GM19043 (cell line): Measurements from ENCODE around the gene ALKBH5.
"Not testable (repeated sequence)": the region's sequence is repeated elsewhere in the genome, so short reads cannot be mapped to it uniquely, and the experiment has no call there.

Experiments used
- ATAC-seq: cut with Tn5 transposase; IDR thresholded peaks from one replicate; pipeline ENCODE4 v1.9.1; 2021; ENCODE audit warnings: low read depth; ENCODE audit not compliant: unreplicated experiment

Gene ALKBH5

DNA sequence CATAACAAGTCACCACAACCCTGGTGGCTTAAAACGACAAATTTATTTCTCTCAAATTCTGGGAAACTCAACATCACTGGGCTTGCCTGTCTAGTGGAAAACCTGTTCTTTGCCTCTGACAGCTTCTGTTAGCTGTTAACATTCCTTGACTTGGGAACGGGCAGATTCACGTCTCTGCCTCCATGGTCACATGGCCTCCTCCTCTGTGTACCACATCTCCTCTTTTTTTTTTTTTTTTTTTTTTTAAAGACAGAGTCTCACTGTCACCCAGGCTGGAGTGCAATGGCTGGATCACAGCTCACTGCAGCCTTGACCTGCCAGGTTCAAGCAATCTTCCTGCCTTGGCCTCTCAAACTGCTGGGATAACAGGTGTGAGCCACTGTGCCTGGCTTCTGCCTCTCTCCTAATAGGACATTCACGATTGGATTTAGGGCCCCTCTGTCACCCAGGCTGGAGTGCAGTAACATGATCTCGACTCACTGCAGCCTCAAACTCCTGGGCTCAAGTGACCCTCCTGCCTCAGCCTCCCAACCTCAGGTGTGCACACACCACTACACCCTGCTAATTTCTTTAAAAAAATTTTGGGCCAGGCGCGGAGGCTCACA is 30.1 kb downstream of the ALKBH5 start:
- no peak for ATAC-seq

DNA sequence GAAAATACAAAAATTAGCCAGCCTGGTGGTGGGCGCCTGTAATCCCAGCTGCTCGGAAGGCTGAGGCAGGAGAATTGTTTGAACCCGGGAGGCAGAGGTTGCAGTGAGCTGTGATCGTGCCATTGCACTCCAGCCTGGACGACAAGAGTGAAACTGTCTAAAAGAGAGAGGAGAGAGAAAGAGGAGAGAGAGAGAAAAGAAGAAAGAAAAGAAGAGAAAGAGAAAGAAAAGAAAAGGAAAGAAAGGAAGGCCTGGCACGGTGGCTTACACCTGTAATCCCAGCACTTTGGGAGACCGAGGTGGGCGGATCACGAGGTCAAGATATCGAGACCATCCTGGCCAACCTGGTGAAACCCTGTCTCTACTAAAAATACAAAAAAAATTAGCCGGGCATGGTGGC is 33.3 kb downstream of the ALKBH5 start:
- not testable (repeated sequence) for ATAC-seq

DNA sequence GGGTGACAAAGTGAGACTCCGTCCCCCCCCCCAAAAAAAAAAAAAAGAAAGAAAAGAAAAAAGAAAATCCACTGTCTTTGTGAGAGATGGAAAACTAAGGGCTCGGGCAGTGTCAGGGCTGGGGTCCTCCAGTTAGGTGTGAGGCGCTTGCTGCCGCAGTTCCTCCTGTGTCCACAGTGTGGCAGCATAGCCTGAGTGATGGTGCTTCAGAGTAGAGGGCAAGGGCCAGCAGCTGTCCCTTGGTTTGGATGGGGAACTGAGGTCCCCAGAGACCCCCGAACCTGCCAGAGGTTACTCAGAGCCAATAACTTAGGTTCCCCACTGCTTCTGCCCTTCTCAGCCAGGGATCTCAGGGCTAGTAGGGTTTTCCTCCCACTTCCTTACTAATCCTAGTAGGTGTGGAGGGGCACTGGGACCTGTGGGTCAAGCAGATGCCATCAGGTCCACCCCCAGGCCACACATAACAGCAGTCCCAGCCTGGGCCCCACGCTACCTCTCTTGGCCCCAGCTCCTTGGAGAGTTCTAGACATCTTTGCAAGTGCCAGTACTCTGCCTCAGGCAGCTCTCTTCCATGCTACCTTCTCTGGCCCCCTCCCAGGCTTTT is 33.9 kb downstream of the ALKBH5 start:
- ATAC-seq = no peak

DNA sequence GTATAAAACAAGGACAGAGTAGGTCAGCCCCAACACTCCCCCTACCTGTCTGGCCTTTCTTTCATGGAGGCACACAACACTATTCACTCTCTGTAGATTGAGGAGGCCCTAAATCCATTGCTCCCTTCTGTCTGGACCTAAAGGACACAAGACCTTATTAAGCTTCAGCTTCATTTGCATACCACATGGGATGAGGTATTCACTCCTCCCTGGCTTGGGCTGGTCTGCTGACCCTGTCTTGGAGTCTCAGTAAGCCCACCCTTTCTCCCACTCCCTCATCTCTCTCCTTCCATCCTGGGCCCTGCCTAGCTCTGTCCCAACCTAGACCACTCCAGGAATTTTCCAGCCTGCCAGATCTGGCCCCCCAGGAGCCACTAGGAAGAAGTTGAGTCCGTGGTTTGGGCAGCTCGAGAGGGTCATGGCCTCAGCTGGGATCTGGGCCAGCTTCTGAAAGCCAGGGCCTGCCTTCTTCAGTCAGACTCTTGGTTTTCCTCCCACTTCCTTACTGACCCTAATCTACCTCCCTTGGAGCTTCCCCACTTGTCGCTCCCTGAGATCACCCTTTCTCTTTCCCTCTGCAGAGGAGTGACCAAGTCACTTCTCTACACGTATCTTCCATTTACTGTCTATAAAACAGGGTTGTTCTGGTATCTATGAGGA is 35.3 kb downstream of the ALKBH5 start:
- ATAC-seq = no peak

DNA sequence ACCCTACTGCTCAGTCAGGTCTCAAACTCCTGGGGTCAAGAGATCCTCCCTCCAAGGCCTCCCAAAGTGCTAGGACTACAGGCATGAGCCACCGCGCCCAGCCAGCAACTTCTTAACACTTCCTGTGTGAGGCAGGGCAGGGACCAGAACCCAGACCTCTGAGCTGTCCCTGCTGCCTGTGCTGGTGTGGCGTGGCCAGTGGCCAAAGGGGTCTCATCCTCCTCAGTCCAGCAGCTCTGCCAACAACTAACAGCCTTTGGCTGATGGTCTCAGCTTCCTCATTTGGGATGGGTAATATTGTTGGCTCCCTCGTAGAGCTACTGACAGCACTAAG is 40.4 kb downstream of the ALKBH5 start:
- ATAC-seq = no peak

DNA sequence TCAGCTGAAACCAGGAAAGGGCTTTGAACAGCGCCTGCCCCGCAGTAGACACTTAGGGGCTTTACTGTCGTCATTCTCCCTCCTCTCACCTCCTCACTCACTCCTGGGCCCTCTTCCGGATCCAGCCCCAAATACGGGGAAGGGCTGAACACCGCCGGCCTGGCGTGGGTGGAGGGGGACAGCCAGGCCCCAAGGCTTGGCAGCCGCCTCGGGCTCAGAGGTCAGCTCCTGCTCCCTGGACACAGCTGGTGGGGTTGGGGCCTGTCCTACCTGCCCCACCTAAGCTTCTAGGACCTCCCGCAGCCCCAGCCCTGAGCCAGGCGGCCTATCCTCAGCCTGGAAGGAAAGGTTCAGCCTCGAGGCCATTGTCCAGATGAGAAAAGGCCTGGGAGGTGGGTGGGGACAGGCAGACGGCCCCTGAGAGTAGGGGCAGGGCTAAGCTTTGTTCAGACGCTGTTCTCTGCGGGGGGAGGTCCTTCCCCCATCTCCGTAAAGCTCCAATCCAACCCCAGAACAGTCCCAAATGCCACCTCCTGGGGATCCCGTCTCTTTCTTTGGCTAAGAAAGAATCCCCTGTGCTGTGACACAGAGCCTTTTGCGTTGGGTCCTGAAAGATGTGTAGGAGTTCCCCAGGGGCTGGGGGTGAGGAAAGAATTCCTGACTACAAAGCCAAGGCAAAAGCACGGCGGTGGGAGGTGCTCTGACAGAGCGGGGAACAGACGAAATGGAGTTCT is 40.9 kb downstream of the ALKBH5 start:
- no peak for ATAC-seq

DNA sequence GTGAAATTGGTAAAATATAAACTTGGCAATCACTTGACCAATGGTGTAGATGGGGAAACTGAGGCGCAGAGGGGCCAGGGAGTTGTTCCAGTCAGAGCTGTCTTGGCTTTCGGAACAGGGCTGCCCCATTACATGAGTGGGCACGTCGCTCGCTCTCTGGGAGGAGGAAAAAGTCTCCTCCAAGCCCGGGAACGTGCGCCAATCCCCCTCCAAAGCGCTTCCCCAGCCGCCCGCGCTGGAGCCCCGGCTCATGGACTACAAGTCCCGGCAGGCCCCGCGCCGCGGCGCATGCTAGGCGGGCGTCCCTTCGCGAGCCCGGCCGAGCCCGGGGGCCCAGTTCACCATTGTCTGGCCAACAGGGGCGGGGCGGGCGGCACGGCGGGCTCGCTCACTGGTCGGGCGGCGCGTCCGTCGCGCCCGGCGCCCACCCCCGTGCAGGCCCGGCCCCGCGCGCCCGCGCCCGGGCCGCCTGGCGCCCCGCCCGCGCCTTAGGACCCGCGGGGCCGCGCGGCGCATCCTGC is 41.6 kb downstream of the ALKBH5 start, which contains the start of gene LLGL1:
LLGL1 (plus strand) TSS at position 515 of the 521 bp plus-strand sequence. CDS start 48 bp downstream, outside the sequence.
- peak; percentile 76 for ATAC-seq

DNA sequence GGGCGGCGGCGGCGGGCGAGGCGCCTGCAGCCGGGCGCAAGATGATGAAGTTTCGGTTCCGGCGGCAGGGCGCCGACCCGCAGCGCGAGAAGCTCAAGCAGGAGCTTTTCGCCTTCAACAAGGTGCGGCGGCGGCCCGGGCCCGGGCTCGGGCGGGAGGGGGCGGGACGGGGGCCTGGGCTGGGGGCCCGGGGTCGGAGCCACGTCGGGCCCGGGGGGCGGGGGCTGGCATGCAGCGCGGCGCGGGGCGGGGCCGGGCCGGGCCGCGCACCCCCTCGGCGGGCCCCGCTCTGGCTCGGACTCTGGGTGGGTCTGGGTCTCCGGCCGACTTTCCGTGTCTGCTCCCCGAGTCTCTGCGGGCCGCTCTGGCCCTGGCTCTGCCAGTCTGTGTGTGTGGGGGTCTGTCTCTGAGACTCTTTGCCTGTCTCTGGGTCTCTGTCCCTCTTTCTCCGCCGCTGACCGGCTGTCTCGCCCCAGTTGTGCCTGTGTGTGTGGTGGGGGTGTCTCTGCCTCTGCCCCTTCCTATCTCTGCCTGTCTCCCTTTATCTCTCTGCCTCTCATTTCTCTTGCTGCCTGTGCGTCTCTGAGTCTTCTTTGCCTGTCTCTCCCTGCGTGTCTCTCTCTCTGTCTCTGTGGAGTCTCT is 42.1 kb downstream of the ALKBH5 start:
- ATAC-seq = peak; percentile 5

DNA sequence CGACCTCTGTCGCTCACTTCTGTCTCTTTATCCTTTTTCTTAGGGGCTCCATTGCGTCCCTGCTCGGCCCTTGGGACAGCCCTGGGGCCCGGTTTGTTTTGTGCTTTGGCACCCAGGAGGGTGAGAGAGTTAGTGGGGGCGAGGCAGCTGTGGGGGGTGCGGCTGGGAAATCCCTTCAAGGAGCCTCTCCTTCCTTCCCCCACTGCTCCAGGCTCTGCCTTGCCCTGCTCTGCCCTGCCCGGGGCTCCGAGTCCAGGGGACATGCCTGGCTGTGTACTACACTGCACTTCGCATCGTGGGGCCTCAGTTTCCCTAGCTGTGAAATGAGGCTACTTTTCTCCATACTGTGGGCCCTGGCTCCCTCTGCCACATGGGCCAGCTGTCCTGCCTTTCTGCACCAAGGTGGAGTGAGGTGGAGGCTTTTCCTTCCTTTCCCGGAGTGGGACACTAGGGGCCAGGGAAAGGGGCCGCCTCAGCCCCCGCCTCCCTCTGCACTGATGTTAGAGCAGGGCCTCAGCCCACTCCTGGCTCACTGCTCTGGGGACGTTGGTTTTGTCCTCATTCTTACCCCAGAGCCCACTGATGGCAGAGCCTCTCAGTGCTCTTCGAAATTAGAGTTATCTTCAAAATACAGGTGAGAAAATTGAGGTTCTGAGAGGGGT is 42.8 kb downstream of the ALKBH5 start:
- ATAC-seq = no peak

DNA sequence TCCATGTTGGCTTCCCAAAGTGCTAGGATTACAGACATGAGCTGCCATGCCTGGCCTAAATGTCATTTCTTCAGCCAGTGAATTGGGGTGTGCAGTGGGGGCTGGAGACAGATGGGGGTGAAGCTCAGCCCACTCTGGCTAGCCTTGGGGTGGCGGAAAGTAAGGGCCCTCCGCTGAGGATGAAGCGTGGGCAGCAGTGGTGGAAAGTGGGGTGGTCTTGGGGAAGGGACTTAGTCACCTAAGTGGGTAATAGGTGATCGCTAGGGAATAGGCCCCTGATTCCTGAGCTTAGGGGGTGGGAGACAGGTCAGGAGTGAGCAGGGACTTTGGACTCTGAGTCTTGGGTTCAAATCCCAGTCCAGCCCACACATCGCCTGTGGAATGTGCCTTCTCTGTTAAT is 44.0 kb downstream of the ALKBH5 start:
- no peak for ATAC-seq

DNA sequence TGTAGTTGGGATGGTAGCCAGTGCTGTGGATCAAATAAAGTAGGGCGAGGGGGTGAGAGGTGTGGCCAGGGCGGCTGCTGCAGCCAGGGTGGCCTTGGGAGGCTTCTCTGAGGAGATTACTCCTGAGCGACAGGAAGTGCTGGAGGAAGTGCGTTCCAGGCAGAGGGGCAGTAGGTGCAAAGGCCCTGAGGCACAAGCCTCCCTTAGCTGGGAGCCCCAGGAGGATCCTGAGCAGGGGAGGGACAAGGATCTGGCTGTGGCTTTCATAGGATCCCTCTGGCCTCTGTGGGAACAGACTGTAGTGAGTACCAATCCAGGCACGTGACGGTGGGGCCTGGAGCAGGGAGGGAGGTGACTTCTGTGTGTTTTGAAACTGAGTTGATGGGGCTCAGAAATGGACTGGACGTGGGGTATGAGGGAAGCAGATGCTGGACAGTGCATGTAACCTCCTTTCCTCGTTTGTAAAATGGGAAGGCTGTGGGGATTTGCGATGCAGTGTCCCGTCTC is 44.6 kb downstream of the ALKBH5 start:
- no peak for ATAC-seq

DNA sequence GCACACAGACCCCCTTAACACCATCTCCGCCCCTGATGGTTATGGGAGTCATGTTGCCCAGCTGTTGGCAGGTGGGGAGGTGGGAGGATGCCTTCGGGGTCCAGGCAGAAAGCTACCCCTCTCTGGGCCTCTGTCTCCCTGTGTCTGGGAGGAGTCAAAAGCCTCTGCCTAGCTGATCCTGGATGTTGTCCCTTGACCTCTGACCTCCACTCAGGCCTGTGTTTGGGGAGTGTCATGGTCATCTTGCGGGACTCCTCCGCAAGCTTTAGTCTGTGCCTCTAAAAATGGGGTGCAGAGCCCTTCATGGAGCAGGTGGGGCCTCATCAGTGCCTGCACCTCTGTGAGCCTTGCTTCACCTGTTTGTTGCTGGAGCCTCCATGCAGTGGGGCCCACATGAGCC is 45.6 kb downstream of the ALKBH5 start:
- ATAC-seq = no peak

DNA sequence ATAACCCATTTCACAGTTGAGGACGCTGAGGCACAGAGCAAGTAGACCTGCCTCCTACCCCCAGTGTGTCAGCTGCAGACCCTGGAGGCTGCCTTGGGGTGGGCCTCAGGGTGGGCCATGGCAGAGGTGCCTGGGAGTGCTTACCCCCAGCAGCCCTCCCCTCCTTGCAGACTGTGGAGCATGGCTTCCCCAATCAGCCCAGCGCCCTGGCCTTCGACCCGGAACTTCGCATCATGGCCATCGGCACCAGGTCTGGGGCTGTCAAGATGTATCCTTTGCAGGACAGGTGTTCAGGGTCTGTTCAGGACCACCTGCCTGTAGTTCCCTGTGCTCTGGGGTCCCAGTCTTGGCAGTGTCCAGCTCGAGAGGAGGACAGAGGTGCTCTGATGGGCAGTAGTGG is 46.1 kb downstream of the ALKBH5 start:
- no peak for ATAC-seq

DNA sequence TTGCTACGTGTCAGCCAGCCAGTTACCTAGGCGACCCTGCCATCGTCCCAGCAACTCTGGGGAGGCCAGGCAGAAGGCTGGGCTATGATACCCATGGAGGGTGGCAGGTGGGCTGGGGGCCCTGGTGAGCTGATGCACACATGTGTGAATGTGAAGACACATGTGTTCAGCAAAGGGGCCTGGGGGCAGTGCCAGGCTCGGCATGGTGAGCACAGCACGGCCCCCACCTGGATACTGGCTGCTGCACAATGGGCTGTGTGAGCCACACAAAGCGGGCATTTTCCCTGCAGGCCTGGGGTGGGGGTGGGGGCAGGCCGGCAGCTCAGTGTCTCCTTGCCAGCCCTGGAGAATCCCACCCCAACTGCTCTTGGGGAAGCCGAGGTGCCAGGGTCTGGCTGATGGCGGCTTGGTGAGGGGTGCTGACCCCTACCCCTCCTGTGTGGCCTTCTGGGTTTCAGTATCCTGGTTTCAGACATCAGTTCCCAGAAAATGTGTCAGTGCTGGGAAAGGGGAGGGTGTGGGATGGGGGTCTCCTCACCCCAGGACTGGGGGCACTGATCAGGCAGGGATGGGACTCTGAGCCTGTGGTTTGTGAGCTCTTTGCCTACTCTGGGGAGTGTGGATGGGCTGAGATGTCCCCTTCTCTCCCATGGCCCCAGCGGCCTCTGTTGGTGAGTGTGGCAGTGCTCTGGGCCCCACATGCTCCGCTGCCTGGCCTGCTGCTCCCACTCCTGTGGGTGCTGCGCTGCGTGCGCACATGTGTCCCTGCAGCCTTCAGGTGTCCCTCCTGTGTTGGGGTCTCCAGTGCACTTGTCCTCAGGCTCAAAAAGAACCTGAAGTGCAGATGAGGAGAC is 46.9 kb downstream of the ALKBH5 start:
- no peak for ATAC-seq

DNA sequence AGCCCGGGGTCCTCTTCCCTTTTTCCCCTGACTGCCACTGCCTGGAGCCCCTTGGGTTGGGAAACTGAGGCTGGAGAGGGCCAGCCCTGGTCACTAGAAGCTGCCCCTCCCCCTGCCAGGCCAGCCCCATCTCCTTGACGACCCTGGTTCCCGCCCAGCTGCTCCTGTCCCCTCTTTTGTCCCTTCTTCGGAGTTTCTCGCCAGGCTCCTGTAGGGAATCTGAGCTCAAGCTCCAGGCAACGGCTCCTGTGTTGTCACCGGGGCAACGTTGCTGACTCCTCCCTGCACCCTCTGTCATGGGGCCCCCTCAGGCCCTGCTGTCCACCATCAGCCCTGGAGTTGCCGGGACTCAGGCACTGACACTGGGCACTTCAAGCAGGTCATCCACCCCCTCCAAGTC is 47.5 kb downstream of the ALKBH5 start:
- ATAC-seq = no peak

DNA sequence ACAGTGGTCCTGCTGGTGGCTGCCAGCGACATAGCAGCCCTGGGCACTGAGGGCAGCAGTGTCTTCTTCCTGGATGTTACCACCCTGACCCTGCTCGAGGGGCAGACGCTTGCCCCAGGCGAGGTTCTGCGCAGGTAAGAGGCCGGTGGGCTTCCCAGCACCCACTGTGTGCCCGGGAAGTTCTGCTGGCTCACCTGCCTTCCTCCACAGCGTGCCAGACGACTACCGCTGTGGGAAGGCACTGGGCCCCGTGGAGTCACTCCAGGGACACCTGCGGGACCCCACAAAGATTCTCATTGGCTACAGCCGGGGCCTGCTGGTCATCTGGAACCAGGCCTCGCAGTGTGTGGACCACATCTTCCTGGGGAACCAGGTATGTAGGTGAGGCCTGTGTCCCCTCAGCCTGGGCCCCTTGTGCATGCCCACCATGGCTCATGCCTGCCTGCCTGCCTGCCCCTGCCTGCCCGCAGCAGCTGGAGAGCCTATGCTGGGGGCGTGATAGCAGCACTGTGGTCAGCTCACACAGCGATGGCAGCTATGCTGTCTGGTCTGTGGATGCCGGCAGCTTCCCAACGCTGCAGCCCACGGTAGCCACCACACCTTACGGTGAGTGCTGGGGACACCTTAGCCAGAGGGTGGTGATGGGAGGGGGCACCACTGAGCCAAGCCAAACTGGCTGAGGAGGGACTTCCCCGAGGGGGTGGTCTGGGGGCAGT is 50.3 kb downstream of the ALKBH5 start:
- no peak for ATAC-seq

DNA sequence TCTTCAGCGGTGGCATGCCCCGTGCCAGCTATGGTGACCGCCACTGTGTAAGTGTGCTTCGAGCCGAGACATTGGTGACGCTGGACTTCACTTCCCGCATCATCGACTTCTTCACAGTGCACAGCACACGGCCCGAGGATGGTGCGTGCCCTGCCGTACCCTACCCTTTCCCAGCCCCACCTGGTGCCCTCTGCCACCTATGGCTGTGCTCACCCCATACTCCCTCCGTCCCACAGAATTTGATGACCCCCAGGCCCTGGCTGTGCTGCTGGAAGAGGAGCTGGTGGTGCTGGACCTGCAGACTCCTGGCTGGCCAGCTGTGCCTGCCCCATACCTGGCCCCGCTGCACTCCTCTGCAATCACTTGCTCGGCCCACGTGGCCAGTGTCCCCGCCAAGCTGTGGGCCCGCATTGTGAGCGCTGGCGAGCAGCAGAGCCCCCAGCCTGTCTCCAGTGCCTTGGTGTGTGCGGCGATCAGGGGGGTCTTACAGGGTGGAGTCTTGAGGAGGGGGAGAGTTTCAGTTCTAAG is 51.3 kb downstream of the ALKBH5 start:
- ATAC-seq = no peak

DNA sequence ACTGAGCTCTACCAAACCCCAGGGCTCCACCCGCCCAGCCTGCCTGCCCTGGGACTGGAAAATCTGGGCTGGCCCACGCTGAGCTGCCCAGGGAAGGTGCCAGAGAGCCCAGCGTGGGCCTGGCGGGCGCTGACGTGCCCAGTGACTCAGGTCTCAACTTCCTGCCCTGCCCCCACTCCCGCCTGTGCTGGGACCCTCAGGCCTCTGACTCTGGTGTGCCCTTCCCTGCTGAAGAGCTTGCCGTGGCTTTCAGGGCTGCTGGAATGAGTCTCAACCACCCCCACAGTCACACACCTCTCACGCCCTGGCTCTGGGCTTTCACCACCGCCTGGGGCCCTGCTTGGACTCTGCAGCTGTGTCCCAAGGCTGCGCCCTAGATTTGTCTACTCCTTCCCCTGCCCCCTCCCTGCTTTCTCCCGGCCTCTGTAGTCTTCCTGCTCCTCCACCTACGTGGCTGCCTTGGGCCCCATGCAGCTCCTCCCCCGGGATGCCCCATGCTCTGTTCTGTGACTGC is 52.2 kb downstream of the ALKBH5 start:
- ATAC-seq = no peak
